Bronchial epithelial cell (primary cell): ENCODE measurements around the gene CPAMD8. TPM values are rescaled to one million over a fixed set of nuclear protein-coding genes. Genes with fewer than 3 reads are reported as not detected.
"Not testable (repeated sequence)": the region's sequence is repeated elsewhere in the genome, so short reads cannot be mapped to it uniquely, and the experiment has no call there.

Experiments used
- DNase-seq: peaks from one replicate; pipeline ENCODE4 v3.0.0-alpha.2; 2010; ENCODE audit warnings: low read depth
- FAIRE-seq: peaks from 2 replicates; lab custom pipeline; 2011; peaks lifted over from hg19 to GRCh38; lab: Jason Lieb, UNC
- H3K27me3 ChIP-seq: 2 replicates; pipeline ENCODE4 v1.5.1; 2011; ENCODE audit warnings: low read length; ENCODE audit not compliant: control insufficient read depth, insufficient read depth
- H3K36me3 ChIP-seq: 2 replicates; pipeline ENCODE4 v1.5.1; 2011; ENCODE audit warnings: low read length; ENCODE audit not compliant: control insufficient read depth, insufficient read depth
- H3K4me3 ChIP-seq: 2 replicates; pipeline ENCODE4 v1.5.1; 2011; ENCODE audit warnings: mild to moderate bottlenecking, low read depth, low read length, control low read depth
- CTCF ChIP-seq: IDR thresholded peaks from 2 replicates; pipeline ENCODE4 v1.5.1; 2011; ENCODE audit warnings: mild to moderate bottlenecking, moderate library complexity, low read length, control low read depth, inconsistent platforms; ENCODE audit not compliant: insufficient read depth, severe bottlenecking
- total RNA-seq: library from RNA; depleted of rRNA; stranded (reverse); fragments of >200 nt; gene quantifications from 2 replicates; pipeline ENCODE4 v1.2.1, GENCODE V29; 2014

CPAMD8 gene
- total RNA-seq, 1 donor from 2014 or later: 0.53 TPM

GRCh38 chr19:17020823-17021222 is 5.8 kb downstream of the CPAMD8 start:
- peaks cover under 1% of the 10 kb centered on the region for H3K27me3 ChIP-seq
- DNase-seq (no peak), FAIRE-seq (no peak)
- H3K4me3 ChIP-seq: no peak overlapping the region
- TF ChIP-seq CTCF: no peak
- H3K36me3 ChIP-seq: no peaks in the 10 kb centered on the region

- no peak for DNase-seq
- FAIRE-seq: peak; percentile 58
- H3K36me3 ChIP-seq: no peaks in the 10 kb centered on the region
- no peak overlapping the region for H3K4me3 ChIP-seq
- no peak for TF ChIP-seq CTCF
- no peaks in the 10 kb centered on the region for H3K27me3 ChIP-seq
Measured at GRCh38 chr19:17020385-17020784, 6.2 kb downstream of the CPAMD8 start.

- H3K4me3 ChIP-seq, H3K36me3 ChIP-seq, H3K27me3 ChIP-seq, FAIRE-seq: not testable (repeated sequence)
- peak; percentile 72 for DNase-seq
Measured at GRCh38 chr19:17014212-17014861, 12.3 kb downstream of the CPAMD8 start.

DNA sequence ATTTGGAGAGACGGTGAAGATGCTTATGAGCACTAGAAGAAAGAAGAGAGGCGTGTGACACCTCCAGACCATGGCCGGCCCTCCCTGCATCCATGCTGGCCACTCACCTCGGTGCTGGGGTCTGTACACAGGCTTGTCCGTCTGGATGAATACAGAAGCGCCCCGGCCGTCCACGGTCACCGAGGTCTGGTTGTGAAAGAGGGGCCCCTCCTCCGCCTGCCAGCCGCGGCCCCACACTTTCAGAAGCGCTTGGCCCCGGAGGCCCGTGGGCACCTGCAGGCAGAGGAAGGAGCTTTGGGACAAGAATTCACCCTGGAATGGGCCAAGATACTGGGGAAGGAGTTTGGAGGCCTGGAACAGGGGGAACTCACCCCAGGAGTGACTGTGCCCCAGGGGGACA is 15.1 kb downstream of the CPAMD8 start:
- no peak for DNase-seq
- TF ChIP-seq CTCF: no peak
- Histone ChIP-seq H3K27me3 (no peaks in the 10 kb centered on the region), H3K36me3 (no peaks in the 10 kb centered on the region), H3K4me3 (no peak overlapping the region)
- FAIRE-seq: no peak

- no peak for TF ChIP-seq CTCF
- Histone ChIP-seq H3K36me3 (no peaks in the 10 kb centered on the region), H3K4me3 (no peak overlapping the region), H3K27me3 (no peaks in the 10 kb centered on the region)
- DNase-seq: no peak
- no peak for FAIRE-seq
Measured at GRCh38 chr19:17006579-17006978, 20.0 kb downstream of the CPAMD8 start.

- H3K27me3 ChIP-seq: no peaks in the 10 kb centered on the region
- TF ChIP-seq CTCF: no peak
- no peak overlapping the region for H3K4me3 ChIP-seq
- H3K36me3 ChIP-seq: no peaks in the 10 kb centered on the region
- no peak for DNase-seq
- no peak for FAIRE-seq
Measured at GRCh38 chr19:17005000-17005399, 21.6 kb downstream of the CPAMD8 start.
